HCEC 1CT (cell line): ENCODE results near the gene KCNK16.

Source experiments
- DNase-seq: peaks from one replicate; pipeline ENCODE4 v3.0.0-alpha.2; 2017

Gene KCNK16

DNA sequence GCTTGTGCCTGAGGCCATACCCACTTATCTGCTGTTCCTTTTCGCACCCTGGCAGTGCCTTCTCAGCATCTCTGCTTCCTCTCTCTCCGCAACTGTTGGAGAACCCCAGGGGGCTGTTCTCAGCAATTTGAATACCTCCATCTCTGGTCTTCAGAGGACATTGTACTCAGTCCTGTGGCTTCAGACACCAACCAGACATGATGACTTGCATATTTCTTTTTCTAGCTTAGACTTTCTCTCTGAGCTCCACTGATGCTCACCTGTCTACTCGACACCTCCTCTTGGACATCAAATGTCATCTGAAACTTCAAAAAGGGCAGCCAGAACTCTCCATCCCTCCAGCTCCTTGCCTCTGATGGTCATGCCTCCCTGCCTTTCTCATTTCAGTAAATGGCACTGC is 18.9 kb upstream of the KCNK16 start:
- no peak for DNase-seq

- DNase-seq = no peak
Measured at GRCh38 chr6:39339868-39340550, 17.5 kb upstream of the KCNK16 start.

DNA sequence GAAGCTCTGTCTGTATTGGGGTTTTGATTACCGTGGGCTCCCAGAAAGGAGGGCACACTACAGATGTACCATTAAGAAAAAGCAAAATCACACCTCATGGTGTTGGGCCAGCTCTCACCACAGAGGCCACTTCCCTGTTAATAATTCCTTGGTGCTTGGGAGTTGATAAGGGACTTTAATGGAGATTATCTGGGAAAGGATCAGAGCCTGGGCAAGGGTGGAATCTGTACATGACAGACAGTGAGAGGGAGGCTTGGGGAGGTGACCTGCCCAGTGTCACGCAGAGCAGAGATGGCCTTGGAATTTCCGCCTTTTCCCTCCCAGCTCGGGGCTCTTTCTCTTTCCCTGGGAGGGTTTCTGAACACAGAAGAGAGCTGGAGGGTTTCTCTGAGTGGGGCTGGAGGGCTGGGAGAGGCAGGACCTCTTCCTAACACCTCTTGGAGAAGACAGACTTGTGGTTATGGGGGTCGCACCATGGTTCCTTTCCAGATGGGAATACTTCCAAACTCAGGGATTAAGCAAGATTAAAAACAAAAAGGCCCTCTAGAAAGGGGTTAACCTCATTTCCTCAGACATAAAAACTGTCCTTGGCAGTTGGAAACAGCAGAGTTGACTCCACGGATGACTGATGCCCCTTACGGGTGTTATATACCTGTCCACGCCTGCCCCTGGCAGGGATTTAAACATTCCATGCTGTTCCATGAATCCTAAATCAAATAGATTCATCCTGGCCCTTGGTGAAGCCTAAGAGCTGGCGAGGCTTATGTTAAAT is 16.8 kb upstream of the KCNK16 start:
- no peak for DNase-seq

DNA sequence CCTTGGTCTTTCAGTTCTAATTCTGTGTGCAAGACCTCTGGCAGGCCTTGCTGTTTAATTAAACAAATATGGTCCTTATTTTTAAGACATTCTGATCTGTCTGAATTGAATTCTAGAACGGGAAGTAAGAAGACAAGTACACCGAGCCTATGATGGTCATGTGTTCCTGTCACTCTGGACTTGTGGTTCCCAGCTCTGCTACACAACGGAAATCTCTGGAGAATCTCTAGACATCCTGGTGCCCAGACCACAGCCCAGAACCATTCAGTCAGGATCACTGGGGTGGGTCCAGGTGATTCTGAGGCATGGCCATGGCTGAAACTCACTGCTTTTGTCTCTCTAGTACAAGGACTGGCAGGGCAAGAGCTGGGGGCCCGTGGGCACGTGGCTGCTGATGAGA is 15.9 kb upstream of the KCNK16 start:
- DNase-seq = no peak

- no peak for DNase-seq
Measured at GRCh38 chr6:39335780-39336545, 13.5 kb upstream of the KCNK16 start.

DNA sequence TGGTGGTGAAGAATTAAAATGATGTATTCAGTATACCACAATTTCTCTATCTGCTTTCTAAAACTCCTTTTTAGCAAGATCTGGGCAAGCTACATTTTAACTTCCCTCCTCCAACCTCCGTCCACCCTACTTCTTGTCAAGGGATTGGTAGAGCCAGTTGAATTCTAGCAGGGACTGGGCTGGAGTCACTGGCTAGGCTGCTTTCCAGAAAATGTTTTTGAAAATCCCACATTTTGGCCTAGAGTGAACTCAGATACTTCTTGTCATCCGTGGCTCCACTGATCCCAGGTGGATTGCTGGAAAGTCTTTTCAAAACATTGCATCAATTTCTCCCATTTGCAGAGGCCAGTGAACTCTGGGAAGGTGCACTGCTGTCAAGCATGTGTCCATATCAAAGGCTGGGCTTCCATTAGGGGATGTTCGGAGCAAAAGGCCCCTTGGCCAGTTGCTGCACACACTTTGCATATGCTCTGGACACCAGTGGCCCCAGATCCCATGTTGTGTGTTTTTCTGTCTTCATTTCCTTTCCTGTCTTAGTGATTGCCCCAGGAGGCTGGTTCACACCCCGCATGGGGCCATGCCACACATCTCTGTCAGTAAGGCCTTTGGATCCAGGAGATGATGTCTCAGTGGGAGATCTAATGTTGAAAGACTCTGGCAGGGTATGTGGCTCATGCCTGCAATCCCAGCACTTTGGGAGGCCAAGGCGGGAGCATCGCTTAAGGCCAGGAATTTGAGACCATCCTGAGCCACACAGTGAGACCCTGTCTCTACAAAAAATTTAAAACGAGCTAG is 11.3 kb upstream of the KCNK16 start:
- DNase-seq = no peak

- no peak for DNase-seq
Measured at GRCh38 chr6:39330476-39330875, 8.0 kb upstream of the KCNK16 start.

DNA sequence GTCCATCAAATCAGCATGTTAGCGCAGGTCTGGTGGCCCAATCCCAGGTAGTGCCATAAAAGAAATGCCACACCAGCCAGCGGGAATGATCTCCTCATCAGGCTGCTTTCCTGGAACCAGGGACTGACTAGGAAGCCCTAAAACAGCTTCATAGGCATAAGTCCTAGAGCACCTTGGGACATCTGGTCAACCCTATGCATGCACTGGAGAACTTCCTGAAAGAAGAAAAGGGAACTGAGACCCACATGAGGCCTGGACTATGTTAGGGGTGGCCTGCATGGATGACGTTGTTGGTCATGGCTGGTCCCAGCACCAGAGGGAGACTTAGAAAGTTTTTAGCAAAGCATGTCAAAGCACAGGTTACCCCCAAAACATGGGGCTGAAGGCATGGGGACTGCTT is 7.6 kb upstream of the KCNK16 start:
- no peak for DNase-seq

GRCh38 chr6:39328066-39328465 is 5.6 kb upstream of the KCNK16 start:
- no peak for DNase-seq

GRCh38 chr6:39327507-39327906 is 5.0 kb upstream of the KCNK16 start:
- DNase-seq = no peak

GRCh38 chr6:39321761-39322160 is 741 bp downstream of the KCNK16 start:
- no peak for DNase-seq

- DNase-seq = no peak
Measured at GRCh38 chr6:39320363-39320984, 2.0 kb downstream of the KCNK16 start.

- no peak for DNase-seq
Measured at GRCh38 chr6:39319621-39320362, 2.7 kb downstream of the KCNK16 start.

GRCh38 chr6:39317256-39317655 is 5.2 kb downstream of the KCNK16 start:
- DNase-seq = no peak

DNA sequence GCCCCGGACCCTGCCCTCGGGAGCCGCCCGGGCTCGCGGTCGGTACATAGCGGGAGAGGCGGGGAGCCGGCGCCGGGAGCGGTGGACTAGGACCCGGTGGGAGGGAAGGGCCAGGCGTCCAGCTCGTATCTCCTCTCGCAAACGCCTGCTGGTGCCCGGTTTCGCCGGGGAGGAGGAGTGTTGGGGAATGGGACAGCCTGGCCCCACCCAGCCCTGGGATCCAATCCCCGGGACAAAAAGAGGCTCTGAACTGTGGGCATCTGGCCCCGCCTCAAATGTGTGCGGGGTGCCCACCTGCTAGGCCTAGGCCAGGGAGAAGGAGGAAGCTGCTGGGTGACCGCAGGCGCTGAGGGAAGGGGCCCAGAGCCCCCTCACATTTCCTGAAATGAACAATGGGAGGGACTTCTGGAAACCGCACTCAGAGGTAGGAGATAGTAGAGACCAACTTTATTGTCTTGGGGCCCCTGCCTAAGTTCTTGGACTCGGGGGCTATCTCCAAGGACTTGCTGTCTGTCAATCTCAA is 8.2 kb downstream of the KCNK16 start, which contains the start of gene KCNK17:
KCNK17 (minus strand) TSS at position 147 of the 523 bp plus-strand sequence; CDS start at position 48, 99 bp downstream.
- DNase-seq = no peak

- DNase-seq = no peak
Measured at GRCh38 chr6:39313526-39314272, 8.8 kb downstream of the KCNK16 start.

DNA sequence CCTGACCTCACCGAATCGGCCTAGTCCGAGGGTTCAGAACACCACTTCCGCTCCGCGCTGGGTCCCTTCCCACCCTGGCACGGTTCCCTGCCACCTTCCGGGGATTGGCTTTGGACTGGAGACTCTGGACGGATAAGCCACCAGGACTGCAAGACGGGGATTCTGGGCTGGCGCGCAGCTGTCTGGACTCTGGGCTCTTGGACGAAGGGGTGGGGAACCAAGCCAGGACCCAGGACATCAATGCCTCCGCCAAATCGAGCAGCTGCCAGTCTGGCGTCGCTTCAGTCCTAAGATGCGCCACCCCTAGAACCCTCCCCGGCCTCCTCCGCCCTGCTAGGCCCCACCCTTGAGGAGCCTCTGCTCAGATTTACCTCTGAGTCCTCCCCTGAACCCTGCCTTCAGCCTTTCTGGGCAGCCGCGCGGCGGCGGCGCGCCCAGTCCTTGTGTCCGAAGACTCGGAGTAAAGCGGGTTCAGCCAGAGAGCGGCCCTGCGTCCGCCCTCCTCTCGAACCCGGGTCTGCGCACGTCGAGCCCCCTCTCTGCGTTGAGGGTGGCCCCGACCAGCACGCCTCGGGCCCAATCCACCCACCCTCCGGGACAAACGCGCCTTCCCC is 9.5 kb downstream of the KCNK16 start:
- no peak for DNase-seq

- no peak for DNase-seq
Measured at GRCh38 chr6:39310542-39310941, 12.0 kb downstream of the KCNK16 start.

DNA sequence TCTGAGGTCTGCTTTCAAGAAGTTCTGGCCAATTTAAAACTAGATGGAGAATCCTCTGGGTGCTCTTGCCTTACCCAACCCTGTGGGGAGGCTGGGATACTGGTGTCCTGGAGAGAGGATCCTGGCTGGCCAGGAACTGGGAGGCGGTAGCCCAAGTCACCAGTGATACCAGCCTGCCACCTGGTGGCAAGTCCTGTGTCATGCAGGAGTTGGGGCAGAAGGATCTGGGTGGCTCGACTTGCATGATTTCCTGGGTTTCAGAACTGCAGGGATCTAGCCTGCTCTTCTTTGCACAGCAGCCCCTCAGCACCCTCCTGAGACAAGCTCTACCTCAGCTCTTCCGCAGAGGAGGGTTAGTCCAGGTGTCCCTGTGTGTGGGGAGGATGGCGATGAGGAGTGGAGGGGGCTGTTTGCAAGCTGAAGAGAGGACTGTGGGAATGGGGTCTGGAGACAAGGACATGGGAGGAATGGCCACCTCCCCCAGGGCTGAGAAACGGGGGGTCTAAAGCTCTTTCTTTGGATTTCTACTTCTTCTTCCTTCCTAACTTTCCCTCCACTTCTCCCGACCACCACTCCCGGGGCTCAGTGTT is 12.5 kb downstream of the KCNK16 start:
- peak; percentile 31 for DNase-seq

GRCh38 chr6:39307462-39307861 is 15.0 kb downstream of the KCNK16 start:
- no peak for DNase-seq
